Measurements from ENCODE around the gene FGF2.
"Not testable (repeated sequence)": the region's sequence is repeated elsewhere in the genome, so short reads cannot be mapped to it uniquely, and the experiment has no call there.

Gene FGF2

GRCh38 chr4:122797405-122798094, 29.1 kb upstream of the FGF2 start:
- no peak for DNase-seq (ENCODE audit: insufficient read length, low spot score)
- FAIRE-seq, result no peak
- no peak for TF ChIP-seq CTCF (IDR thresholded peaks at IDR 0.05; ENCODE audit: insufficient read depth, missing control alignments)

DNA sequence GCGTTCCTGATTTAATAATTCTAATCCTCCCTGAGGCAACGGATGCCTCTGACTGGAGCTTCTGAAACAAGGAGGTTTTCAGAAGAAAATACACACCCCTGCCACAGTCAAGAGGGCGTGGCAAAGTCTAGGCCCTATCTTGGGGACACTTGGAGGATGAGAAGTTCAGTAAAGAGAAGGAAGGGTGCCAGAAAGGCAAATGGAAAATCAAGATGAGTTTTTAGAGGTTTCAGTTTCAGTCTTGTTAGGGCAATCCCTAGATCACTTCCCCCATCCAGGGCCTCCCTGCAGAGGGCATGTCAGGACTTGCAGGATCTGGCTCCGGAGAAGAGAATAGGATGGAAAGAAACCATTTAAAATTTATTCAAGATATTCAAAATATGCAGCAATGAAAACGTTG, 28.5 kb upstream of the FGF2 start:
- DNase-seq (ENCODE audit: insufficient read length, low spot score), result no peak
- no peak for TF ChIP-seq CTCF (IDR thresholded peaks at IDR 0.05; ENCODE audit: insufficient read depth, missing control alignments)
- FAIRE-seq, result no peak

DNA sequence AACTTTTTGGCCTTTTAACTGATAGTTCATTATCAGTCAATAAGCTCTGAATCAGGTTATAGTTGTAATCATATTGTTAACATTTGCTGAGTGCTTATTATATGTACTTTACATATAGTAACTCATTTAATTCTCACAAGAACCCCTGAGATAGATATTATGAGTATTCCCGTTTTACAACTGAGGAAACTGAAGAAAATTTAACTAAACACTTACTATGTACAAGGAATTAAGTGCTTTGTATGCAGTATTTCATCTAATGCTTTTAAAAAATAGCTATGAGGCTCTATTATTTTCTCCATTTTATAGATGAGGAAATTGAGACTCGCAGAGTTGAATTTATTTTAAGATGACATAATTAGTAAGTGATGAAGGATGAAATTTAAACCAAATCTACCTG, 27.7 kb upstream of the FGF2 start:
- FAIRE-seq (no peak), DNase-seq (ENCODE audit: insufficient read length, low spot score) (no peak)
- no peak for TF ChIP-seq CTCF (IDR thresholded peaks at IDR 0.05; ENCODE audit: insufficient read depth, missing control alignments)

DNA sequence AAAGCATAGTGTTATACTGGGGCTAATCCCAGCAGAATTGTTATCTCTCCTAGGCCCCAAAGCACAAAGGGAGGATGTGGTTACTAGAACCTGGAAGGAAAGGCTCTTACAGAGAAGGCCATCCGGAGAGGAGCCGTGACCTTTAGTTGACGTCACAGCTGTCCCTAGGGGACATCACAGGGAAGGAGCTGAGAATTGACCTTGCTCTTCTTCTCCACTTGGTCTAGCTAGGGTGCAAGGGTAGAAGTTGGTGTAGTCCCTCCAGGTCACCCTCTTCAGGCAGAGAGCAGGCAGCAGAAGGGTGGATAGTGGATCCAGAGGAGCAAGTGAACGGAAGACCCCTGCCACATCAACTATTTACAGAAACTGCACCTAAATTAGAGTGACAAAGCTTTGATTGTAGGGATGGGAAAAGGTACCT, 22.8 kb upstream of the FGF2 start:
- no peak for FAIRE-seq
- DNase-seq (ENCODE audit: insufficient read length, low spot score), result no peak
- no peak for TF ChIP-seq CTCF (IDR thresholded peaks at IDR 0.05; ENCODE audit: insufficient read depth, missing control alignments)

DNA sequence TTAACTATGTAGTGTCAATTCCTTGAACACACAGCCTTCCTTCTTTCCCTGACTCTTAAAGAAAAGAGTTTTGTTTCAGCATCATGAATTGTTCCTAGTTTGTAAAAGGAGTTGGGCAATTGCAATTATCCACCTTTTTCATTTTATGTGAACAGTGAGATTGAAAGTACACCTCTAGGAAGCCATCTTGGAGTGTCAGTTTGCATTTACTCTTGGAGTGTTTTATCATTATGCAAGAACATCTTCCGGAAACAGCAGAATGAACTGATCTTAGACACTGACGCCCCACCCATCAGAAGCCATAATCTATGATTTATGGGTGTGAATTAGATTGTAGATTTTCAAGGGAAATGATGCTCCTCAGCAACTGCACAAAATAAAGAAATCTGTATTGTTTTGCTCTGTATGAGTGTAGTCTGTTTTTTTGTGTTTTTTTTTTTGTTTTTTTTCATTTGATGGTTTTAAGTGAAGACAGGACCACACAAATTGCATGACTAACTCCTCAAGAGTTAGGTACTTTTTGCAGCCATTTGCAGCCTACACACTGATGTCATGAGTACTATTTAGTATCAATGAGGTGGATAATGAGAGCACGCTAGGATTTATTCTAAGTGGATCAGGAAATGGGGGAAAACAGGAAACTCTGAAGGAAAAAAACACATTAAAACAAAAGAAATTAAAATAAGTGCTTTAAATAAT, 19.5 kb upstream of the FGF2 start:
- no peak for TF ChIP-seq CTCF (IDR thresholded peaks at IDR 0.05; ENCODE audit: insufficient read depth, missing control alignments)
- no peak for FAIRE-seq

DNA sequence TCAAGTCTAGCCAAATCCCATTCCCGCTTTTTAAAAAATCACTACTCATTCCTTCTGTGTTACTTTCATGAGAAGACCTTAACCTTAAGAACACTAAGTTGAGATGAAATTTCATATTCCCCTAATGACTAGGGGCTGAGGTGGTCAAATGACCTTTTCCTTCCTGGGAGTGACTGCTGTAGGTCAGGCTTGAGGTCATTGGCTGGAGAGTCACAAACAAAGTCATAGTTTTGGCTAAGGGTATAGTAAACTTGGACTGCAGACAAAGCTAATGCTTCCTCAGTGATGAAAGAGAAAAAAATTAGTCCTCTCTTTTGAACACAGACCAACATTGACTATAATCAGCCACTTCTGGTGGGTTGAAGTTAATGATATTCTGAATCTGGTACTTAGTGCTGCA, 16.0 kb upstream of the FGF2 start:
- TF ChIP-seq CTCF (IDR thresholded peaks at IDR 0.05; ENCODE audit: insufficient read depth, missing control alignments), result no peak
- no peak for FAIRE-seq
- DNase-seq (ENCODE audit: insufficient read length, low spot score), result no peak

More for the DNA sequence above, 19.5 kb upstream of the FGF2 start:
- no peak for DNase-seq (ENCODE audit: insufficient read length, low spot score)

DNA sequence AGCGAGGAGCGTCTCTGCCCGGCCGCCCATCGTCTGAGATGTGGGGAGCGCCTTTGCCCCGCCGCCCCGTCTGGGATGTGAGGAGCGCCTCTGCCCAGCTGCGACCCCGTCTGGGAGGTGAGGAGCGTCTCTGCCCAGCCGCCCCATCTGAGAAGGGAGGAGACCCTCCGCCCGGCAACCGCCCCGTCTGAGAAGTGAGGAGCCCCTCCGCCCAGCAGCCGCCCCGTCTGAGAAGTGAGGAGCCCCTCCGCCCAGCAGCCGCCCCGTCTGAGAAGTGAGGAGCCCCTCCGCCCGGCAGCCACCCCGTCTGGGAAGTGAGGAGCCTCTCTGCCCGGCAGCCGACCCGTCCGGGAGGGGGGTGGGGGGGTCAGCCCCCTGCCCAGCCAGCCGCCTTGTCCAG, 14.8 kb upstream of the FGF2 start:
- DNase-seq (ENCODE audit: insufficient read length, low spot score); FAIRE-seq: not testable (repeated sequence)

DNA sequence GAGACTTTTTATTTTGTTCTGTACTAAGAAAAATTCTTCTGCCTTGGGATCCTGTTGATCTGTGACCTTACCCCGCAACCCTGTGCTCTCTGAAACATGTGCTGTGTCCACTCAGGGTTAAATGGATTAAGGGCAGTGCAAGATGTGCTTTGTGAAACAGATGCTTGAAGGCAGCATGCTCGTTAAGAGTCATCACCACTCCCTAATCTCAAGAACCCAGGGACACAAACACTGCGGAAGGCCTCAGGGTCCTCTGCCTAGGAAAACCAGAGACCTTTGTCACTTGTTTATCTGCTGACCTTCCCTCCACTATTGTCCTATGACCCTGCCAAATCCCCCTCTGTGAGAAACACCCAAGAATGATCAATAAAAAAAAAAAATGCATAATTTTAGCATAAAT, 13.8 kb upstream of the FGF2 start:
- not testable (repeated sequence) for DNase-seq (ENCODE audit: insufficient read length, low spot score); FAIRE-seq

All from D721Med (cell line).